ENCODE measurements around the gene CNNM1. TPM values are rescaled to one million over a fixed set of nuclear protein-coding genes. Genes with fewer than 3 reads are reported as not detected.

CNNM1 gene
- total and polyA plus RNA-seq, 8 donors: 0.53 to 1.6 (median 1.3) TPM

DNA sequence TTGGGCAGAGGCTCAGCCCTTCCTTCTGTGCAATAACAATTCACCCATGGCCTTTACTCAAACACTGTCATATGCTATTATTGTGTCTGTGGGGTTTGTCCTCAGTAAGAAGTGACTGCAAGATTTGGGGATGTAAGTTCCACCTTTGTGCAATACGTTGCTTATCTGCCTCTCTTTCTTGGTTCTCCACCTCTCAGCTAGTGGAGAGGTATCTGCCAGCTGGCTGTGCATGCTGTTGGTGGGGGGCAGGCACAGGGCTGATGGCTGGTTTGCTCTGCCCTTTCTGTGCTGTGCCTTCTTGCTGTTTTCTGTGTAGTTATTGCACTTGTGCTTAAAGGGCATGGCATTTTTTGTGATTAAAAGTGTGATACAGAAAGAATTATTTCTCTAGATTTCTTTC, 36.2 kb downstream of the CNNM1 start:
- H3K4me1 ChIP-seq: no peaks in the 10 kb centered on the region
- no peaks in the 10 kb centered on the region for H3K36me3 ChIP-seq
- intact Hi-C loops (cut with DNase I): no loop called here
- no peaks in the 10 kb centered on the region for H3K27me3 ChIP-seq
- TF ChIP-seq, protein P1, sequence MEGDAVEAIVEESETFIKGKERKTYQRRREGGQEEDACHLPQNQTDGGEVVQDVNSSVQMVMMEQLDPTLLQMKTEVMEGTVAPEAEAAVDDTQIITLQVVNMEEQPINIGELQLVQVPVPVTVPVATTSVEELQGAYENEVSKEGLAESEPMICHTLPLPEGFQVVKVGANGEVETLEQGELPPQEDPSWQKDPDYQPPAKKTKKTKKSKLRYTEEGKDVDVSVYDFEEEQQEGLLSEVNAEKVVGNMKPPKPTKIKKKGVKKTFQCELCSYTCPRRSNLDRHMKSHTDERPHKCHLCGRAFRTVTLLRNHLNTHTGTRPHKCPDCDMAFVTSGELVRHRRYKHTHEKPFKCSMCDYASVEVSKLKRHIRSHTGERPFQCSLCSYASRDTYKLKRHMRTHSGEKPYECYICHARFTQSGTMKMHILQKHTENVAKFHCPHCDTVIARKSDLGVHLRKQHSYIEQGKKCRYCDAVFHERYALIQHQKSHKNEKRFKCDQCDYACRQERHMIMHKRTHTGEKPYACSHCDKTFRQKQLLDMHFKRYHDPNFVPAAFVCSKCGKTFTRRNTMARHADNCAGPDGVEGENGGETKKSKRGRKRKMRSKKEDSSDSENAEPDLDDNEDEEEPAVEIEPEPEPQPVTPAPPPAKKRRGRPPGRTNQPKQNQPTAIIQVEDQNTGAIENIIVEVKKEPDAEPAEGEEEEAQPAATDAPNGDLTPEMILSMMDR (IDR thresholded peaks at IDR 0.05): no peak
- WGBS, 2 donors: 40 to 57% methylated on average over 1 of the region's 1 CpG
- DNase-seq (no peak), ATAC-seq (no peak), FAIRE-seq (no peak)
- no peak overlapping the region for H3K4me3 ChIP-seq
- H3K27ac ChIP-seq: no peak overlapping the region
- no peaks in the 10 kb centered on the region for H3K9me3 ChIP-seq

DNA sequence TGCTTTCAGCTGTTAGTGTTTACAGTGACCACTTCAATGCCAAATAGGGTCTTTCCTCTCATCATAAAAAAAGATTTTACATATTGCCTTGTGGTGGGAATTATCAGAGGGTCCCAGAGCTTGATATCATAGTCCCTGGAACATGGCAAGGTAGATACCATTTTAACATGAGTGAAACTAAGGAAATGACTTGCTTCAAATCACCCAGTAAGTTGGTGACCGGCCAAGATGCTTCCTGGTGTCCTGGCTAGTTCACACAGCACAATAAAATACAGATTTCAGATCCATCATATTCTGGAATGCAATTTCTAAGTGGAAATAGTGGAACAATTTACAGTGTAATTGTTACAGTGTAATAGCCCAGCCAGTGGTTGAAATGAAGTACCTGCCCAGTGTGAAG, 36.6 kb downstream of the CNNM1 start:
- no peaks in the 10 kb centered on the region for H3K9me3 ChIP-seq
- intact Hi-C loops (cut with DNase I): no loop called here
- H3K4me3 ChIP-seq: no peak overlapping the region
- no peaks in the 10 kb centered on the region for H3K36me3 ChIP-seq
- no peak overlapping the region for H3K27ac ChIP-seq
- 80 to 82% methylated on average over 1 of the region's 1 CpG for WGBS, 2 donors
- ATAC-seq (no peak), DNase-seq (no peak), FAIRE-seq (no peak)
- H3K27me3 ChIP-seq: no peaks in the 10 kb centered on the region
- H3K4me1 ChIP-seq: no peaks in the 10 kb centered on the region
- TF ChIP-seq, protein P1 (IDR thresholded peaks at IDR 0.05): no peak

DNA sequence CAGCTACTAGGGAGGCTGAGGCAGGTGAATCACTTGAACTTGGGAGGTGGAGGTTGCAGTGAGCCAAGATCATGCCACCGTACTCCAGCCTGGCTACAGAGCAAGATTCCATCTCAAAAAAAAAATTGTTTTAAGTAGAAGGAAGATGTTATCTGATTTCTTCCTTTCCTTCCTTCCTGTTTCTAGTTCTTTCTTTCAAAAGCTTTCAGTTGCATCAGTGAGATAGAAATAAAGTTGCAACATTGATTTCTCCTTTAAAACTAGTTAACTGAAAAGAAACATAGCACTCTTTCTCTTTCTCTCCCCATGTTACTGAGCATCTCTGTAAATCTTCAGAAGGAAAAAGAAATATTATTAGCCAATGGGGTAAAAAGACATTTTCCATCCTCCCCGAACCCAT, 37.5 kb downstream of the CNNM1 start:
- Histone ChIP-seq H3K4me3 (no peak overlapping the region), H3K9me3 (no peaks in the 10 kb centered on the region), H3K36me3 (no peaks in the 10 kb centered on the region), H3K27me3 (no peaks in the 10 kb centered on the region), H3K4me1 (no peaks in the 10 kb centered on the region), H3K27ac (no peak overlapping the region)
- ATAC-seq (no peak), FAIRE-seq (no peak), DNase-seq (no peak)
- TF ChIP-seq, protein P1 (IDR thresholded peaks at IDR 0.05): no peak
- intact Hi-C loops (cut with DNase I): no loop called here
- WGBS, 2 donors: 77 to 82% methylated on average over 2 of the region's 2 CpGs

DNA sequence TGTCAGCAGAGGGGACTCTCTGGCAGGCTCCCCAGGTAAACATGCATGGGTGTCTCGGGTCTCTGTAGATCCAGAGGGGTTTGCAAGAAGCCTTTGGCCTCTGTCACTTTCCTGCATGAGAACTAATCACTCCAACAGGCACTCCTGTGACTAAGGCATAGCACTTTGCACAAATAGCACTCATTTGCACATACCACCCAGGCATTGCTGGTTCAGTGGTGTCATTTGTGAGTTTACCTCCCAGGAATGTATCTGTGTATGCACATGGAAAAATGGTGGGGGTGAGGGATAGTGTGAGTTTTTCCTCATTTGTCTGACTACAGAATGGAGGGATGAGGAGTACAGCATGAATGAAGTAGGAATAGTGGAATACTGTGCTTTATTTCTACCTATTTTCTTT, 39.5 kb downstream of the CNNM1 start:
- Histone ChIP-seq H3K27ac (no peak overlapping the region), H3K27me3 (no peaks in the 10 kb centered on the region), H3K36me3 (no peaks in the 10 kb centered on the region), H3K9me3 (no peaks in the 10 kb centered on the region), H3K4me3 (no peak overlapping the region), H3K4me1 (no peaks in the 10 kb centered on the region)
- 61 to 71% methylated on average over 1 of the region's 1 CpG for WGBS, 2 donors
- no peak for ATAC-seq
- TF ChIP-seq, protein P1 (IDR thresholded peaks at IDR 0.05): no peak
- intact Hi-C loops (cut with DNase I): no loop called here
- no peak for FAIRE-seq
- no peak for DNase-seq

DNA sequence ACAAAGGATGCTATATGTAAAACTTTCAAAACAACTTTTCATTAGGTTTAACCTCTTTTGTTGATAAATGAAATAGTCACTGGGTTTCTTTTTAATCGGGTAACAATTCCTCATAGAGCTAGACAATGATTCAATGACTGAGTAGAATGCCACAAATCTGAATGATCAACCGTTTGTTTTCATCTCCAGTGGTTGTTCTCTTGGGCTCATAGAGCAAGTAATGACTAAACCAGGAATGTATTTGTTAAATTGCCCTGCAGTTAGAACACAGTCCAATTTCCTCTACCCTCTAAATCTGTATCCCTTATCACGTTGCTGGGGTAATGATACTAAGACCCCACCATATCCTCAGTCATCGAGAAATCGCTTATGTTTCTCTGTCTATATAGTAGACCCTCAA, 40.0 kb downstream of the CNNM1 start:
- Histone ChIP-seq H3K9me3 (no peaks in the 10 kb centered on the region), H3K4me3 (no peak overlapping the region), H3K36me3 (no peaks in the 10 kb centered on the region), H3K4me1 (no peaks in the 10 kb centered on the region), H3K27ac (no peak overlapping the region), H3K27me3 (no peaks in the 10 kb centered on the region)
- TF ChIP-seq, protein P1 (IDR thresholded peaks at IDR 0.05): no peak
- DNase-seq (no peak), ATAC-seq (no peak), FAIRE-seq (no peak)
- 70 to 80% methylated on average over 5 of the region's 5 CpGs for WGBS, 2 donors
- intact Hi-C loops (cut with DNase I): no loop called here
